PC-9 (cell line): ENCODE data around the gene AGPAT3. TPM values are rescaled to one million over a fixed set of nuclear protein-coding genes. Genes with fewer than 3 reads are reported as not detected.

Experiments
- BruUV-seq: library from RNA; stranded (reverse); fragments of 400-500 nt; replicated peaks from 2 replicates; lab custom pipeline; 2021; lab: Mats Ljungman, UMichigan
- CTCF ChIA-PET: fragments of 300-600 bp; sonication (Branson Sonifier 250); formaldehyde crosslinking; loops from one replicate; lab custom pipeline; 2022; ENCODE audit warnings: antibody characterized with exemption; lab: Charles Lee
- POLR2A ChIA-PET: fragments of 300-600 bp; sonication (Branson Sonifier 250); formaldehyde crosslinking; loops from one replicate; lab custom pipeline; 2022; ENCODE audit warnings: antibody characterized with exemption; ENCODE audit not compliant: unreplicated experiment; lab: Charles Lee
- DNase-seq, 2 experiments: peaks; one replicate each; pipeline versions ENCODE4 v3.0.0 to v3.0.0-alpha.2; 2015 to 2022; ENCODE audit warnings: mixed read lengths in 1 of 2
- H2AFZ ChIP-seq: fragments of 200-600 bp; sonication (generic); 2 replicates; pipeline ENCODE4 v1.8.1; 2017; ENCODE audit warnings: antibody characterized with exemption
- H3F3A ChIP-seq: fragments of 200-600 bp; sonication (generic); 2 replicates; pipeline ENCODE4 v1.8.1; 2017; ENCODE audit warnings: antibody characterized with exemption, mild to moderate bottlenecking, low read depth; ENCODE audit not compliant: insufficient read depth
- H3K27ac ChIP-seq: fragments of 200-600 bp; sonication (generic); 2 replicates; pipeline ENCODE4 v1.6.1; 2016; ENCODE audit warnings: mixed run types
- H3K27me3 ChIP-seq: fragments of 200-600 bp; sonication (generic); 2 replicates; pipeline ENCODE4 v1.6.1; 2016; ENCODE audit warnings: low read depth, mixed run types; ENCODE audit not compliant: insufficient read depth
- H3K36me3 ChIP-seq: fragments of 200-600 bp; sonication (generic); 2 replicates; pipeline ENCODE4 v1.6.1; 2016; ENCODE audit warnings: low read depth, mixed run types
- H3K4me1 ChIP-seq: fragments of 200-600 bp; sonication (generic); replicated peaks from 2 replicates; pipeline ENCODE4 v1.6.1; 2016; ENCODE audit warnings: mixed run types; ENCODE audit not compliant: insufficient read depth
- H3K4me2 ChIP-seq: fragments of 200-600 bp; sonication (generic); 2 replicates; pipeline ENCODE4 v1.6.1; 2017; ENCODE audit warnings: mixed run types
- H3K4me3 ChIP-seq: fragments of 200-600 bp; sonication (generic); 2 replicates; pipeline ENCODE4 v1.6.1; 2016; ENCODE audit warnings: mixed run types
- H3K79me2 ChIP-seq: fragments of 200-600 bp; sonication (generic); 2 replicates; pipeline ENCODE4 v1.6.1; 2017; ENCODE audit warnings: low read depth, mixed run types
- H3K9me2 ChIP-seq: fragments of 200-600 bp; sonication (generic); 2 replicates; pipeline ENCODE4 v1.8.1; 2017; ENCODE audit warnings: mild to moderate bottlenecking; ENCODE audit not compliant: insufficient read depth
- H3K9me3 ChIP-seq: fragments of 200-600 bp; sonication (generic); 2 replicates; pipeline ENCODE4 v1.8.1; 2016; ENCODE audit warnings: low read depth; ENCODE audit not compliant: insufficient read depth
- H4K20me1 ChIP-seq: fragments of 200-600 bp; sonication (generic); 2 replicates; pipeline ENCODE4 v1.8.1; 2017; ENCODE audit not compliant: insufficient read depth
- EZH2 ChIP-seq: fragments of 200-600 bp; sonication (generic); IDR thresholded peaks from 2 replicates; pipeline ENCODE4 v1.8.0; 2017; ENCODE audit warnings: antibody characterized with exemption, low read depth
- intact Hi-C: fragments of 100-400 bp; cut with micrococcal nuclease; formaldehyde crosslinking; loops from one replicate; pipeline ENCODE4 v1.10.0; 2022; ENCODE audit not compliant: unreplicated experiment
- total RNA-seq: library from RNA; stranded (reverse); gene quantifications from 2 replicates; pipeline ENCODE4 v1.2.3, GENCODE V29; 2021
- TF ChIP-seq, protein P1 (sequence below): fragments of 200-600 bp; sonication (generic); conservative IDR thresholded peaks from 2 replicates; pipeline ENCODE4 v1.6.1; 2017; ENCODE audit warnings: mixed run types, antibody characterized with exemption, mild to moderate bottlenecking, moderate library complexity

AGPAT3 gene
- total RNA-seq, 1 experiment from 2014 or later = 39.0 TPM

DNA sequence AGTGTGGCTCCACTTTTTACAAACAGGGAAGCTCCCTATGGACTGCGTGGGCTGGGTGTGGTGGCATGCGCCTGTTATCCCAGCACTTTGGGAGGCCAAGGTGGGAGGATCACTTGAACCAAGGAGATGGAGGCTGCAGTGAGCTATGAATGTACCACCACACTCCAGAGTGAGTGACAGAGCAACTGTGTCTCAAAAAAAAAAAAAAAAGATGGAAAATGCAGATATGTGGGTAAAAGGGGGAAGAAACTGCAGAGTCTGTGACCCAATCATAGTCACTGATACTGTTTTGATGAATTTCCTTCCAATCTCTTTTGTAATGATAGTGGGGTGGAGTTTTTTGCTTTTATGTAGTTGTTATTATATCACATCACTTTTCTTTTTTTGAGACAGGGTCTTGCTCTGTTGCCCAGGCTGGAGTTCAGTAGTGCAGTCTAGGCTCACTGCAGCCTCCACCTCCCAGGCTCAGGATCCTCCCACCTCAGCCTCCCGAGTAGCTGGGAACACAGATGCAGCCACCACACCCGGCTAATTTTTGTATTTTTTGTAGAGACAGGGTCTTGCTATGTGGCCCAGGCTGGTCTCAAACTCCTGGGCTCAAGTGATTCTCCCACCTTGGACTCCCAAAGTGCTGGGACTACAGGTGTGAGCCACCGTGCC is 138.4 kb downstream of the AGPAT3 start:
- intact Hi-C loops = no loop called here
- no peaks in the 10 kb centered on the region for H3K9me3 ChIP-seq

DNA sequence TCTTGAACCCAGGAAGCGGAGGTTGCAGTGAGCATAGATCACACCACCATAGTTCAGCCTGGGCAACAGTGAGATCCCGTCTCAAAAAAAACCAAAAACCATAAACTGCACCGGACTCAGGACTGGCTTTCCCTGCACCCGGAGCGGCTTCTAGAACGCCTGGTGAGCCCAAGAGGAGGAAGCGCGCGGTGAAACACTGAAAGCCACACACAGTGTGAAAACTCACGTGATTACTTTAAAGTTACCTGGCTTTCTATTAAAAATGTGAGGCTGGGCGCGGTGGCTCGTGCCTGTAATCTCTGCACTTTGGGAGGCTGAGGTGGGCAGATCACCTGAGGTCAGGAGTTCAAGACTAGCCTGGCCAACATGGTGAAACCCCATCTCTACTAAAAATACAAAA is 140.0 kb downstream of the AGPAT3 start:
- Histone ChIP-seq H3K9me2 (no peaks in the 10 kb centered on the region), H3K4me2 (no peak overlapping the region), H3K36me3 (no peaks in the 10 kb centered on the region), H3K4me1 (peaks cover 14% of the 10 kb centered on the region), H3K27ac (no peak overlapping the region), H3K79me2 (no peaks in the 10 kb centered on the region), H3F3A (peaks cover 13% of the 10 kb centered on the region; the same call in 1 of the 2 replicates), H3K9me3 (no peaks in the 10 kb centered on the region), H3K27me3 (no peaks in the 10 kb centered on the region), H3K4me3 (no peak overlapping the region), H2AFZ (no peak overlapping the region), H4K20me1 (no peaks in the 10 kb centered on the region)
- CTCF ChIA-PET = no interaction called here
- no peak for DNase-seq
- no TSS peak for BruUV-seq
- TF ChIP-seq, protein P1, sequence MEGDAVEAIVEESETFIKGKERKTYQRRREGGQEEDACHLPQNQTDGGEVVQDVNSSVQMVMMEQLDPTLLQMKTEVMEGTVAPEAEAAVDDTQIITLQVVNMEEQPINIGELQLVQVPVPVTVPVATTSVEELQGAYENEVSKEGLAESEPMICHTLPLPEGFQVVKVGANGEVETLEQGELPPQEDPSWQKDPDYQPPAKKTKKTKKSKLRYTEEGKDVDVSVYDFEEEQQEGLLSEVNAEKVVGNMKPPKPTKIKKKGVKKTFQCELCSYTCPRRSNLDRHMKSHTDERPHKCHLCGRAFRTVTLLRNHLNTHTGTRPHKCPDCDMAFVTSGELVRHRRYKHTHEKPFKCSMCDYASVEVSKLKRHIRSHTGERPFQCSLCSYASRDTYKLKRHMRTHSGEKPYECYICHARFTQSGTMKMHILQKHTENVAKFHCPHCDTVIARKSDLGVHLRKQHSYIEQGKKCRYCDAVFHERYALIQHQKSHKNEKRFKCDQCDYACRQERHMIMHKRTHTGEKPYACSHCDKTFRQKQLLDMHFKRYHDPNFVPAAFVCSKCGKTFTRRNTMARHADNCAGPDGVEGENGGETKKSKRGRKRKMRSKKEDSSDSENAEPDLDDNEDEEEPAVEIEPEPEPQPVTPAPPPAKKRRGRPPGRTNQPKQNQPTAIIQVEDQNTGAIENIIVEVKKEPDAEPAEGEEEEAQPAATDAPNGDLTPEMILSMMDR = no peak
- TF ChIP-seq EZH2 = no peak
- intact Hi-C loops = no loop called here
- POLR2A ChIA-PET = no interaction called here

More for the DNA sequence above, 138.4 kb downstream of the AGPAT3 start:
- no peak for TF ChIP-seq EZH2
- TF ChIP-seq, protein P1 = no peak
- H3K27ac ChIP-seq = no peak overlapping the region
- no peaks in the 10 kb centered on the region for H3K27me3 ChIP-seq
- no peak overlapping the region for H3K4me2 ChIP-seq
- DNase-seq = no peak
- no peaks in the 10 kb centered on the region for H4K20me1 ChIP-seq
- no peaks in the 10 kb centered on the region for H3K36me3 ChIP-seq
- H3F3A ChIP-seq = peaks cover 13% of the 10 kb centered on the region; the same call in 1 of the 2 replicates
- BruUV-seq = no TSS peak
- H3K79me2 ChIP-seq = no peaks in the 10 kb centered on the region
- CTCF ChIA-PET = no interaction called here
- peaks cover 14% of the 10 kb centered on the region for H3K4me1 ChIP-seq
- H2AFZ ChIP-seq = no peak overlapping the region
- no peaks in the 10 kb centered on the region for H3K9me2 ChIP-seq
- POLR2A ChIA-PET = interaction anchor here (0.7 kb wide), 1 partner anchor 192 kb away, joined by 4 read pairs; no protein-coding TSS in a partner anchor
- H3K4me3 ChIP-seq = no peak overlapping the region

DNA sequence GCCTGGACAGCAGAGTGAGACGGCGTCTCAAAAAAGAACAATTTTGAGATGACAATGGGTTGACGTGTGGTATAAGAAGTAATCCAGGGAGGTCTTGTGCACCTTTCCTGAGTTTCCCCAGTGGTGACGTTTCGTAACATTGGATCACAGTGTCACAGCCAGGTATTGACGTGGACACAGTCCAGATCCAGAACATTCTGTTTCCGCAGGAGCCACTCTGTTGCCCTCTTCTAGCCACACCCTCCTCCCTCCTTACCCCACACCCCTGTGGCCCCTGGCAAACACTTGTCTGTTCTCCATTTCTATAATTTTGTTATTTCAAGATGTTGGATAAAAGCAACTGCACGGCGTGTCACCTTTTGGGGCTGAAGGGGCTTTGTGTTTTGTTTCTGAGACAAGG is 140.6 kb downstream of the AGPAT3 start:
- Histone ChIP-seq H3K4me3 (no peak overlapping the region), H4K20me1 (no peaks in the 10 kb centered on the region), H3K79me2 (no peaks in the 10 kb centered on the region), H3F3A (peaks cover 13% of the 10 kb centered on the region; the same call in 1 of the 2 replicates), H3K9me3 (no peaks in the 10 kb centered on the region), H3K36me3 (no peaks in the 10 kb centered on the region), H3K4me2 (peak overlapping the region; percentile 38; the same call in 1 of the 2 replicates), H2AFZ (no peak overlapping the region), H3K4me1 (peaks cover 14% of the 10 kb centered on the region), H3K9me2 (no peaks in the 10 kb centered on the region), H3K27ac (peak overlapping the region; percentile 41; the same call in 1 of the 2 replicates), H3K27me3 (no peaks in the 10 kb centered on the region)
- no peak for DNase-seq
- intact Hi-C loops = no loop called here
- BruUV-seq = no TSS peak
- ChIA-PET POLR2A (no interaction called here), CTCF (no interaction called here)
- TF ChIP-seq, protein P1 = no peak
- no peak for TF ChIP-seq EZH2
